Suprapubic skin (tissue), 4 donors: ENCODE results near the gene UBN1. TPM values are rescaled to one million over a fixed set of nuclear protein-coding genes. Genes with fewer than 3 reads are reported as not detected.
A peak's percentile ranks its signal among the peaks of the same experiment; 100 is the strongest.

ENCODE experiments used
- DNase-seq, 2 donors: peaks; one replicate each; pipeline ENCODE4 v3.0.0-alpha.2; 2019; ENCODE audit warnings: low spot score in 2 of 2
- H3K27ac ChIP-seq: fragments of 200-600 bp; sonication (generic); one replicate; pipeline ENCODE4 v1.5.1; 2019
- H3K27me3 ChIP-seq: fragments of 200-600 bp; sonication (generic); one replicate; pipeline ENCODE4 v1.5.1; 2019
- H3K36me3 ChIP-seq: fragments of 200-600 bp; sonication (generic); one replicate; pipeline ENCODE4 v1.5.1; 2019
- H3K4me1 ChIP-seq: fragments of 200-600 bp; sonication (generic); one replicate; pipeline ENCODE4 v1.5.1; 2019
- H3K4me3 ChIP-seq: fragments of 200-600 bp; sonication (generic); one replicate; pipeline ENCODE4 v1.5.1; 2019; ENCODE audit warnings: mild to moderate bottlenecking
- H3K9me3 ChIP-seq: fragments of 200-600 bp; sonication (generic); one replicate; pipeline ENCODE4 v1.5.1; 2019
- CTCF ChIP-seq, 2 donors: fragments of 200-600 bp in 1 of 2; fragments of 450-650 bp in 1 of 2; sonication (generic) in 1 of 2; IDR thresholded peaks; one replicate each; pipeline ENCODE4 v1.5.1; 2016 to 2019; ENCODE audit warnings: antibody characterized with exemption in 2 of 2, mild to moderate bottlenecking in 1 of 2, moderate library complexity in 1 of 2
- EP300 ChIP-seq: sonication (generic); formaldehyde crosslinking; IDR thresholded peaks from one replicate; pipeline ENCODE4 v1.6.1; 2017; ENCODE audit warnings: antibody characterized with exemption
- POLR2A ChIP-seq, 2 donors: fragments of 450-650 bp; IDR thresholded peaks; one replicate each; pipeline ENCODE4 v1.6.1; 2017; ENCODE audit warnings: antibody characterized with exemption in 2 of 2, mild to moderate bottlenecking in 2 of 2, moderate library complexity in 2 of 2
- POLR2AphosphoS5 ChIP-seq, 3 donors: sonication (generic); formaldehyde crosslinking; IDR thresholded peaks; one replicate each; pipeline ENCODE4 v1.6.1; 2017; ENCODE audit warnings: antibody characterized with exemption in 3 of 3
- WGBS: methylation state at CpG from one replicate; pipeline ENCODE4 v1.1.5; 2018; 5-methylcytosine and 5-hydroxymethylcytosine counted together
- total RNA-seq, 4 donors: library from RNA; depleted of rRNA; stranded (reverse); fragments of >200 nt; gene quantifications; one replicate each; pipeline ENCODE4 v1.1.0, GENCODE V29; 2016

The UBN1 gene
- total RNA-seq, 4 donors from 2014 or later, result 25.7 to 43.9 (median 38.6) TPM

- H3K36me3 ChIP-seq, result peaks cover 49% of the 10 kb centered on the region
- peaks cover 29% of the 10 kb centered on the region for H3K4me1 ChIP-seq
- 50% methylated on average over 8 of the region's 8 CpGs for WGBS
- peak overlapping the region; percentile 93 for H3K4me3 ChIP-seq
- TF ChIP-seq POLR2A (IDR thresholded peaks at IDR 0.05), result no peak
- no peak for TF ChIP-seq POLR2AphosphoS5 (IDR thresholded peaks at IDR 0.05)
- no peak for TF ChIP-seq EP300
- no peak for TF ChIP-seq CTCF (IDR thresholded peaks at IDR 0.05)
- DNase-seq, result no peak
- H3K27me3 ChIP-seq, result no peaks in the 10 kb centered on the region
- no peaks in the 10 kb centered on the region for H3K9me3 ChIP-seq
- no peak overlapping the region for H3K27ac ChIP-seq
These were observed 43.9 kb upstream of the UBN1 start for GRCh38 chr16:4803401-4803844.

- Histone ChIP-seq H3K4me1 (peaks cover 29% of the 10 kb centered on the region), H3K9me3 (no peaks in the 10 kb centered on the region), H3K36me3 (peaks cover 51% of the 10 kb centered on the region), H3K27me3 (no peaks in the 10 kb centered on the region), H3K4me3 (no peak overlapping the region), H3K27ac (no peak overlapping the region)
- WGBS, result 85% methylated on average over 17 of the region's 26 CpGs
- DNase-seq, result no peak
- TF ChIP-seq CTCF (IDR thresholded peaks at IDR 0.05) (no peak), POLR2A (IDR thresholded peaks at IDR 0.05) (no peak), EP300 (no peak), POLR2AphosphoS5 (IDR thresholded peaks at IDR 0.05) (no peak)
These were observed 43.2 kb upstream of the UBN1 start for GRCh38 chr16:4803898-4804762.

GRCh38 chr16:4805231-4805630 is 42.0 kb upstream of the UBN1 start:
- WGBS, result 87% methylated on average over 11 of the region's 11 CpGs
- Histone ChIP-seq H3K27ac (no peak overlapping the region), H3K27me3 (no peaks in the 10 kb centered on the region), H3K4me1 (peaks cover 28% of the 10 kb centered on the region), H3K4me3 (no peak overlapping the region), H3K9me3 (no peaks in the 10 kb centered on the region), H3K36me3 (peaks cover 53% of the 10 kb centered on the region)
- TF ChIP-seq POLR2AphosphoS5 (IDR thresholded peaks at IDR 0.05), result no peak
- no peak for TF ChIP-seq EP300
- no peak for TF ChIP-seq CTCF (IDR thresholded peaks at IDR 0.05)
- TF ChIP-seq POLR2A (IDR thresholded peaks at IDR 0.05), result no peak
- no peak for DNase-seq

GRCh38 chr16:4806280-4806679 is 41.0 kb upstream of the UBN1 start:
- Histone ChIP-seq H3K27ac (no peak overlapping the region), H3K4me3 (no peak overlapping the region), H3K4me1 (peaks cover 18% of the 10 kb centered on the region), H3K36me3 (peaks cover 60% of the 10 kb centered on the region), H3K9me3 (no peaks in the 10 kb centered on the region), H3K27me3 (no peaks in the 10 kb centered on the region)
- no peak for TF ChIP-seq EP300
- TF ChIP-seq CTCF (IDR thresholded peaks at IDR 0.05), result no peak
- TF ChIP-seq POLR2A (IDR thresholded peaks at IDR 0.05), result no peak
- TF ChIP-seq POLR2AphosphoS5 (IDR thresholded peaks at IDR 0.05), result no peak
- 93% methylated on average over 6 of the region's 6 CpGs for WGBS
- DNase-seq, result no peak

GRCh38 chr16:4811242-4811641 is 36.0 kb upstream of the UBN1 start:
- Histone ChIP-seq H3K9me3 (no peaks in the 10 kb centered on the region), H3K27ac (no peak overlapping the region), H3K4me3 (no peak overlapping the region), H3K27me3 (no peaks in the 10 kb centered on the region), H3K4me1 (no peaks in the 10 kb centered on the region), H3K36me3 (peaks cover 89% of the 10 kb centered on the region)
- DNase-seq, result no peak
- no peak for TF ChIP-seq POLR2AphosphoS5 (IDR thresholded peaks at IDR 0.05)
- TF ChIP-seq EP300, result no peak
- TF ChIP-seq CTCF (IDR thresholded peaks at IDR 0.05), result no peak
- TF ChIP-seq POLR2A (IDR thresholded peaks at IDR 0.05), result no peak
- WGBS, result 90% methylated on average over 3 of the region's 3 CpGs
